SK-N-SH treated with all-trans-retinoic acid at 6 μM for 48 hours (cell line): Measurements from ENCODE around the gene SCIN.

ENCODE experiments used
- ATAC-seq: fragments of 200-7000 bp; cut with Tn5 transposase; 3 replicates; pipeline ENCODE4 v1.9.1; 2020; ENCODE audit warnings: mild to moderate bottlenecking, moderate library complexity
- ARNTL ChIP-seq: fragments of 450-650 bp; formaldehyde crosslinking; IDR thresholded peaks from 2 replicates; pipeline ENCODE4 v1.5.0; 2020; ENCODE audit warnings: low read depth, mild to moderate bottlenecking, moderate library complexity, borderline replicate concordance
- BACH2 ChIP-seq: fragments of 250-450 bp; sonication (Bioruptor Pico); IDR thresholded peaks from 2 replicates; pipeline ENCODE4 v1.9.0; 2021; ENCODE audit warnings: mild to moderate bottlenecking, borderline replicate concordance
- CREB5 ChIP-seq: fragments of 250-450 bp; sonication (Bioruptor Pico); IDR thresholded peaks from 2 replicates; pipeline ENCODE4 v1.5.1; 2020; ENCODE audit warnings: low read depth, mild to moderate bottlenecking, moderate library complexity
- CSDC2 ChIP-seq: fragments of 250-450 bp; sonication (Bioruptor Pico); IDR thresholded peaks from 2 replicates; pipeline ENCODE4 v1.5.0; 2020; ENCODE audit warnings: mild to moderate bottlenecking, moderate library complexity
- CSRNP3 ChIP-seq: fragments of 250-450 bp; sonication (Bioruptor Pico); IDR thresholded peaks from 2 replicates; pipeline ENCODE4 v1.5.1; 2021; ENCODE audit warnings: mild to moderate bottlenecking, moderate library complexity
- ESRRG ChIP-seq: fragments of 250-450 bp; sonication (Bioruptor Pico); IDR thresholded peaks from 2 replicates; pipeline ENCODE4 v1.6.1; 2021; ENCODE audit warnings: mild to moderate bottlenecking
- ISL1 ChIP-seq: fragments of 250-450 bp; sonication (Bioruptor Pico); IDR thresholded peaks from 2 replicates; pipeline ENCODE4 v2.1.2; 2022; ENCODE audit warnings: mild to moderate bottlenecking, moderate library complexity
- OSR1 ChIP-seq: fragments of 250-450 bp; sonication (Bioruptor Pico); IDR thresholded peaks from 2 replicates; pipeline ENCODE4 v1.8.0; 2022; ENCODE audit warnings: moderate library complexity, mild to moderate bottlenecking, inconsistent platforms
- PATZ1 ChIP-seq: fragments of 250-450 bp; sonication (Bioruptor Pico); IDR thresholded peaks from 2 replicates; pipeline ENCODE4 v1.8.0; 2020; ENCODE audit warnings: mild to moderate bottlenecking, moderate library complexity, borderline replicate concordance
- POU6F1 ChIP-seq: fragments of 250-450 bp; sonication (Bioruptor Pico); IDR thresholded peaks from 2 replicates; pipeline ENCODE4 v1.8.0; 2021; ENCODE audit warnings: low read depth, mild to moderate bottlenecking, moderate library complexity, borderline replicate concordance
- PPARA ChIP-seq: fragments of 250-450 bp; sonication (Bioruptor Pico); IDR thresholded peaks from 2 replicates; pipeline ENCODE4 v1.5.0; 2020; ENCODE audit warnings: mild to moderate bottlenecking, borderline replicate concordance
- SNAI2 ChIP-seq: fragments of 250-450 bp; sonication (Bioruptor Pico); IDR thresholded peaks from 2 replicates; pipeline ENCODE4 v1.5.0; 2020; ENCODE audit warnings: mild to moderate bottlenecking, moderate library complexity
- TCF4 ChIP-seq: fragments of 250-450 bp; sonication (Bioruptor Pico); IDR thresholded peaks from 2 replicates; pipeline ENCODE4 v1.8.0; 2021; ENCODE audit warnings: mild to moderate bottlenecking, moderate library complexity, borderline replicate concordance
- TOX ChIP-seq: fragments of 250-450 bp; sonication (Bioruptor Pico); IDR thresholded peaks from 2 replicates; pipeline ENCODE4 v1.8.0; 2021; ENCODE audit warnings: mild to moderate bottlenecking, moderate library complexity, borderline replicate concordance
- TSHZ2 ChIP-seq: fragments of 250-450 bp; sonication (Bioruptor Pico); IDR thresholded peaks from 2 replicates; pipeline ENCODE4 v1.5.0; 2020; ENCODE audit warnings: mild to moderate bottlenecking, moderate library complexity
- ZC3H10 ChIP-seq: fragments of 250-450 bp; sonication (Bioruptor Pico); IDR thresholded peaks from 2 replicates; pipeline ENCODE4 v1.5.1; 2021; ENCODE audit warnings: mild to moderate bottlenecking, moderate library complexity
- ZFP3 ChIP-seq: fragments of 250-450 bp; sonication (Bioruptor Pico); IDR thresholded peaks from 2 replicates; pipeline ENCODE4 v1.5.0; 2020; ENCODE audit warnings: mild to moderate bottlenecking, moderate library complexity
- ZFP30 ChIP-seq: fragments of 450-650 bp; formaldehyde crosslinking; IDR thresholded peaks from 2 replicates; pipeline ENCODE4 v1.5.0; 2022; ENCODE audit warnings: mild to moderate bottlenecking, moderate library complexity
- ZNF565 ChIP-seq: fragments of 450-650 bp; formaldehyde crosslinking; conservative IDR thresholded peaks from 2 replicates; pipeline ENCODE4 v1.5.0; 2020; ENCODE audit warnings: low read depth, mild to moderate bottlenecking, moderate library complexity
- ZNF70 ChIP-seq: fragments of 450-650 bp; formaldehyde crosslinking; IDR thresholded peaks from 2 replicates; pipeline ENCODE4 v1.5.0; 2020; ENCODE audit warnings: mild to moderate bottlenecking, moderate library complexity
- ZNF8 ChIP-seq: fragments of 450-650 bp; formaldehyde crosslinking; IDR thresholded peaks from 2 replicates; pipeline ENCODE4 v1.5.0; 2020; ENCODE audit warnings: mild to moderate bottlenecking, moderate library complexity

Gene SCIN

GRCh38 chr7:12619461-12620069, 49.0 kb downstream of the SCIN start:
- no peak for TF ChIP-seq CREB5 (CRISPR knock-in tag)
- TF ChIP-seq CSRNP3 (CRISPR knock-in tag), result no peak
- TF ChIP-seq ZNF565 (CRISPR knock-in tag), result no peak
- no peak for TF ChIP-seq OSR1 (CRISPR knock-in tag)
- no peak for TF ChIP-seq BACH2 (CRISPR knock-in tag)
- TF ChIP-seq PPARA (CRISPR knock-in tag), result no peak
- no peak for TF ChIP-seq ISL1
- no peak for TF ChIP-seq TOX (CRISPR knock-in tag)
- TF ChIP-seq ZC3H10 (CRISPR knock-in tag), result no peak
- TF ChIP-seq CSDC2 (CRISPR knock-in tag), result no peak
- no peak for TF ChIP-seq TCF4
- no peak for TF ChIP-seq POU6F1
- ATAC-seq, result no peak

GRCh38 chr7:12620371-12620770, 49.9 kb downstream of the SCIN start:
- no peak for TF ChIP-seq ESRRG (CRISPR knock-in tag)
- TF ChIP-seq ISL1, result peak; percentile 6; the same call in 1 of the 2 replicates
- no peak for TF ChIP-seq CREB5 (CRISPR knock-in tag)
- no peak for TF ChIP-seq ZNF565 (CRISPR knock-in tag)
- ATAC-seq, result no peak

- ATAC-seq, result no peak
- TF ChIP-seq TSHZ2 (no peak), ARNTL (no peak), CSRNP3 (CRISPR knock-in tag) (no peak), POU6F1 (no peak), ZFP30 (CRISPR knock-in tag) (no peak), OSR1 (CRISPR knock-in tag) (no peak), SNAI2 (CRISPR knock-in tag) (no peak), ZNF8 (CRISPR knock-in tag) (no peak), ZNF70 (CRISPR knock-in tag) (no peak), BACH2 (CRISPR knock-in tag) (no peak), PATZ1 (no peak), CREB5 (CRISPR knock-in tag) (no peak), TCF4 (no peak), ZFP3 (CRISPR knock-in tag) (no peak), TOX (CRISPR knock-in tag) (no peak), ZNF565 (CRISPR knock-in tag) (no peak)
Observed at GRCh38 chr7:12623223-12623622, 52.7 kb downstream of the SCIN start.
